ENCODE results near the gene FASTKD2. TPM values are rescaled to one million over a fixed set of nuclear protein-coding genes. Genes with fewer than 3 reads are reported as not detected.

Gene FASTKD2
- total RNA-seq (32.1 TPM), polyA plus RNA-seq (ENCODE audit: insufficient read depth in 1 of 8, insufficient read length in 8 of 8, low replicate concordance in 1 of 8) (10 to 100 TPM; 17.3 to 25.7 (median 22.2) TPM)
- long read RNA-seq, donor 1, partial matches to known transcripts, result 0 of 1 reads
- long read RNA-seq, donor 1, other reads (novel, unspliced or antisense), result 0 of 1 reads
- long read RNA-seq, donor 2, result 0 reads
- long read RNA-seq, donor 3, transcript FASTKD2-201 (12 exons, 3,188 nt), result major isoform, 7 of 16 reads
- long read RNA-seq, donor 3, partial matches to known transcripts, result 8 of 16 reads
- long read RNA-seq, donor 3, other reads (novel, unspliced or antisense), result 0 of 16 reads
- long read RNA-seq, donor 4, partial matches to known transcripts, result 0 of 1 reads
- long read RNA-seq, donor 4, other reads (novel, unspliced or antisense), result 0 of 1 reads
- long read RNA-seq, donor 5, transcript FASTKD2-201 (12 exons, 3,188 nt), result major isoform, 8 of 15 reads
- long read RNA-seq, donor 5, partial matches to known transcripts, result 5 of 15 reads
- long read RNA-seq, donor 5, other reads (novel, unspliced or antisense), result 0 of 15 reads
- long read RNA-seq, donor 6, partial matches to known transcripts, result 24 of 30 reads
- long read RNA-seq, donor 6, other reads (novel, unspliced or antisense), result 0 of 30 reads
- long read RNA-seq, donor 7, transcript FASTKD2-201 (12 exons, 3,188 nt), result major isoform, 5 of 16 reads
- long read RNA-seq, donor 7, partial matches to known transcripts, result 7 of 16 reads
- long read RNA-seq, donor 7, other reads (novel, unspliced or antisense), result 0 of 16 reads
- long read RNA-seq, donor 8, partial matches to known transcripts, result 0 of 3 reads
- long read RNA-seq, donor 8, other reads (novel, unspliced or antisense), result 0 of 3 reads
- long read RNA-seq, donor 9, partial matches to known transcripts, result 0 of 4 reads
- long read RNA-seq, donor 9, other reads (novel, unspliced or antisense), result 0 of 4 reads
- long read RNA-seq, donor 10, transcript FASTKD2-201 (12 exons, 3,188 nt), result major isoform, 5 of 13 reads
- long read RNA-seq, donor 10, partial matches to known transcripts, result 5 of 13 reads
- long read RNA-seq, donor 10, other reads (novel, unspliced or antisense), result 0 of 13 reads
- long read RNA-seq, donor 11, partial matches to known transcripts, result 8 of 15 reads
- long read RNA-seq, donor 11, other reads (novel, unspliced or antisense), result 0 of 15 reads

GRCh38 chr2:206765242-206766056 is at the start of gene FASTKD2, which contains the start of gene MDH1B:
TSS of gene FASTKD2 (plus strand) at chr2:206765606. CDS start at chr2:206766694, 1,088 bp downstream.
TSS of gene MDH1B (minus strand) at chr2:206765328. CDS start at chr2:206765271, 57 bp downstream.
- DNase-seq, result peak; percentile 98
- no peaks in the 10 kb centered on the region for H3K27me3 ChIP-seq (ENCODE audit: control insufficient read depth, insufficient read depth, low read length)

DNA sequence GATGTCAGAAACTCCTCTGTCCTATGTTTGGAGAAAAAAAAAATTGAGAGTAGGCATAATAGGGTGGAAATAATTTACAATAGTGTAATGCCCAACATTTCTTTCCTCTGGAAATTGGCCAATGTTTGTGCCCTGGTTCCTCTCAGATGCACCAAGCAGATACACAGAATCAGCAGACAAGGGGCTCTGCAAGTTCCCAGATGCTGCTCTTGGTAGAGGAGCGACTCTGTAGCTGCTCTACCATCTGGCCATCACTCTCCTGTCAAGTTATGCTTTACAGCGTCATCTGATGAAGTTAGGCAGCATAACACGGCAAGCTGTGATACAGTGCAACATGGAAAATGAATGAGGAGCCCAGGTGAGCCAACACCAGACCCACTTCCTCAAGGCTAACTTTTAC is 48.8 kb upstream of the FASTKD2 start:
- WGBS (ENCODE audit: insufficient coverage), result 77% methylated on average over 3 of the region's 3 CpGs
- Histone ChIP-seq H3K4me3 (ENCODE audit: low read length) (no peak overlapping the region), H3K27me3 (ENCODE audit: control insufficient read depth, insufficient read depth, low read length) (no peaks in the 10 kb centered on the region)

More at GRCh38 chr2:206765242-206766056, at the start of gene FASTKD2, which contains the start of gene MDH1B:
- Histone ChIP-seq H3K4me1 (ENCODE audit: control insufficient read depth, insufficient read depth, low read length) (peaks cover 4% of the 10 kb centered on the region), H3K9me3 (replicated peaks; ENCODE audit: control insufficient read depth, low read depth, low read length) (no peaks in the 10 kb centered on the region), H3K27ac (ENCODE audit: low read length) (peak within 1 kb of the TSS; percentile 79), H3K4me3 (ENCODE audit: low read length) (peak within 1 kb of the TSS; percentile 64), H3K36me3 (ENCODE audit: control insufficient read depth, insufficient read depth, low read length) (peaks cover 6% of the 10 kb centered on the region)
- under 1% methylated on average over 43 of the region's 46 CpGs for WGBS (ENCODE audit: insufficient coverage)

DNA sequence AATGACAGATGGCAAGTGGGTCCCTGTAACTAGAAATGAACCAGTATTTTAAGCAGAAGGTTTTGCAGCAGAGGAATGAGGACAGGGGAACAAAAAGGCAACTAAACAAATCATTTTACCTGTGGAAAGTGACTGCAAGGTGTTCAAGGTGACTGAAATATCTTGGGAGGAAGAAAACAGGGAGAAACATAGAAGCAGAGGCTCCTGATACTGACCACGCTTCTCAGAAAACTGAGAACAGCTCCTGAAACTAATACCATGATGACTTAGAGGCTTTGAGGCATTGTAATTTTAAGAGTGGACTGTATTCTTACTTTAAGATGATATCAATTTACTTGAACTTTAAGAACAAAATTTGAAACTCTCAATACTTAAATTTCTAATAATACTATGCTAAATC is 47.1 kb upstream of the FASTKD2 start, which contains the start of gene DYTN:
TSS of gene DYTN (minus strand) at position 101 of the 400 bp plus-strand sequence. CDS start 117 bp downstream, outside the sequence.
- no CpG with 5 or more reads among the region's 1 CpG for WGBS (ENCODE audit: insufficient coverage)
- H3K4me1 ChIP-seq (ENCODE audit: control insufficient read depth, insufficient read depth, low read length), result no peaks in the 10 kb centered on the region
- no peak within 1 kb of the TSS for H3K27ac ChIP-seq (ENCODE audit: low read length)
- no peaks in the 10 kb centered on the region for H3K27me3 ChIP-seq (ENCODE audit: control insufficient read depth, insufficient read depth, low read length)
- no peaks in the 10 kb centered on the region for H3K36me3 ChIP-seq (ENCODE audit: control insufficient read depth, insufficient read depth, low read length)
- no peak for DNase-seq
- no peak within 1 kb of the TSS for H3K4me3 ChIP-seq (ENCODE audit: low read length)
- no peaks in the 10 kb centered on the region for H3K9me3 ChIP-seq (replicated peaks; ENCODE audit: control insufficient read depth, low read depth, low read length)

More for the DNA sequence above, 48.8 kb upstream of the FASTKD2 start:
- Histone ChIP-seq H3K4me1 (ENCODE audit: control insufficient read depth, insufficient read depth, low read length) (no peaks in the 10 kb centered on the region), H3K27ac (ENCODE audit: low read length) (no peak overlapping the region), H3K36me3 (ENCODE audit: control insufficient read depth, insufficient read depth, low read length) (no peaks in the 10 kb centered on the region), H3K9me3 (replicated peaks; ENCODE audit: control insufficient read depth, low read depth, low read length) (no peaks in the 10 kb centered on the region)
- DNase-seq, result no peak

DNA sequence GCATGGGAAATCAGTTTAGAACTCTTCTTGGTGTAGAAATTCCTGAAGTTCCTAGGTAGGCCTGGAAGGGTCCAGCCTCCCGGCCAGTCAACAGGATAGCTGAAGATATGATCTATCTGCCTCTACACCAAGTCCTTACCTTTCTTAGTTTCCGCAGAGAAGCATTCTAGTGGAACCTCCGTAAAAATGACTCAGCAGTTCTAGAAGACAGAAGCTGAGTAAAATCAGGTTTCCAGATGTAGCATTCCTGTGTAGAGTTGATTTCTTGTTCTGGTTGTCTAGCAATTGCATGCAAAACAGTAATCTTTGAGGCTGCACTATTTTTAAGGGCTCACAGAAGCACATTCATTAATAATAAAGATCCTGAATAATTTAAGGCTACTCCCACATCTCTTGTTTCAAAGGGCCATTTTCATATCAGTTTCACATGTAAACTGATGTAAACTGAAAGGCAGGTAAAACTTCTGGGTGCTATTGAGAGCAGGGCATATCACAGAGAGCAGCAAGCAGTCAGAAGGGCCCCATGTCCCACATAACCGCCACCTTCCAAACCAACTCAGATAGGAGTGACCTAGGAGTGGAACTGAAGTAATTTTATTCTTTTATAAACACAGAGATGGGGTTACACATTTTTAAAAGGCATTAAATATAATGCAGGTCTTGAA is 44.0 kb upstream of the FASTKD2 start:
- Histone ChIP-seq H3K36me3 (ENCODE audit: control insufficient read depth, insufficient read depth, low read length) (no peaks in the 10 kb centered on the region), H3K27ac (ENCODE audit: low read length) (no peak overlapping the region), H3K4me1 (ENCODE audit: control insufficient read depth, insufficient read depth, low read length) (no peaks in the 10 kb centered on the region), H3K27me3 (ENCODE audit: control insufficient read depth, insufficient read depth, low read length) (no peaks in the 10 kb centered on the region), H3K9me3 (replicated peaks; ENCODE audit: control insufficient read depth, low read depth, low read length) (no peaks in the 10 kb centered on the region), H3K4me3 (ENCODE audit: low read length) (no peak overlapping the region)
- no peak for DNase-seq
- no CpG with 5 or more reads among the region's 4 CpGs for WGBS (ENCODE audit: insufficient coverage)

- Histone ChIP-seq H3K27me3 (ENCODE audit: control insufficient read depth, insufficient read depth, low read length) (no peaks in the 10 kb centered on the region), H3K4me1 (ENCODE audit: control insufficient read depth, insufficient read depth, low read length) (no peaks in the 10 kb centered on the region), H3K36me3 (ENCODE audit: control insufficient read depth, insufficient read depth, low read length) (no peaks in the 10 kb centered on the region), H3K27ac (ENCODE audit: low read length) (no peak overlapping the region), H3K4me3 (ENCODE audit: low read length) (no peak overlapping the region), H3K9me3 (replicated peaks; ENCODE audit: control insufficient read depth, low read depth, low read length) (no peaks in the 10 kb centered on the region)
- WGBS (ENCODE audit: insufficient coverage), result no CpG with 5 or more reads among the region's 1 CpG
- DNase-seq, result no peak
These were observed 42.1 kb upstream of the FASTKD2 start for GRCh38 chr2:206723288-206723687.

GRCh38 chr2:206727287-206727686 is 38.1 kb upstream of the FASTKD2 start:
- H3K9me3 ChIP-seq (replicated peaks; ENCODE audit: control insufficient read depth, low read depth, low read length), result no peaks in the 10 kb centered on the region
- no peaks in the 10 kb centered on the region for H3K36me3 ChIP-seq (ENCODE audit: control insufficient read depth, insufficient read depth, low read length)
- no peaks in the 10 kb centered on the region for H3K27me3 ChIP-seq (ENCODE audit: control insufficient read depth, insufficient read depth, low read length)
- H3K4me1 ChIP-seq (ENCODE audit: control insufficient read depth, insufficient read depth, low read length), result no peaks in the 10 kb centered on the region
- H3K27ac ChIP-seq (ENCODE audit: low read length), result no peak overlapping the region
- no peak for DNase-seq
- 89% methylated on average over 1 of the region's 2 CpGs for WGBS (ENCODE audit: insufficient coverage)
- H3K4me3 ChIP-seq (ENCODE audit: low read length), result no peak overlapping the region

DNA sequence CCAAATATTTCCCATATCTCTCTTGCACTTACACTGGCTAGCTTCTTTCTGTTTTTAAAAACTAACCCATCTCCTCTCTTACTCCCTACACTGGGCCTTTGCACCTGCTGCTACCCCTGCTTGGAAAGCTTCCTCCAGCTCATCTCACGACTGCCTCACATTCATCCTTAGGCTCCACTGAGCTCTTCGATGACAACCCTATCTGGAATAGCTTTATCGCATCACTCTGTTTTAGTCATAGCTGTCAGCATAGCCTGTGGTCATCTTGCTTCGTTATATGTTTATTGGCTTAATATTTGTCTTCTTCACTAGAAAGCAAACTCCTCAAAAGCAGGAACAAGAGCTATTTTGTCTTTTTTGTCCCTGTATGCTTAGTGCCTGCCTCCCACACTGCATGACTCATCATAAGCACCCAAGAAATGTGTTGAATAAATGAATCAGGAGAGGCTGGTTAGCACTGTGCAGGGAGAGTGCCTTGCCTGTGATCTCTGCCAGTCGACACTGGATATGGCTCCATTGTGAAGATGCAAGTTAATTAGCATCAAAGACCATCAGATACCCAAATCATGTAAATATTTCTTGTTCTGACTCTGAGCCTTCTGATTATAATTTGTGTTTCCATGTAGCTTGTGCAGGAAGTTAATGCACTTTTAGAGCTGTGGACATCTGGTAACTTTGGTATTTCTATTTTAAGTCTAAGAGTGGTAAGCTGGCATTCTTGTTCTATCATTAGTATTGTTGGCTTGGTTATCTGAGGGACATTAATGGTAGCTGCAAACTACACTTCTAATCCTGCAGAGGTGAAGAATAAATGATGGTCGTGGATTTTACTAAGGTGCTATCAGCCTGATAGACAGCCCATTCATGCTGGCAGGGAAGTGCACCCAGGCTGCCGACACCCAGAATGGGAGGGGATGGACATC is 36.9 kb upstream of the FASTKD2 start:
- no peaks in the 10 kb centered on the region for H3K36me3 ChIP-seq (ENCODE audit: control insufficient read depth, insufficient read depth, low read length)
- no peaks in the 10 kb centered on the region for H3K4me1 ChIP-seq (ENCODE audit: control insufficient read depth, insufficient read depth, low read length)
- no peaks in the 10 kb centered on the region for H3K27me3 ChIP-seq (ENCODE audit: control insufficient read depth, insufficient read depth, low read length)
- H3K27ac ChIP-seq (ENCODE audit: low read length), result no peak overlapping the region
- WGBS (ENCODE audit: insufficient coverage), result 85% methylated on average over 4 of the region's 7 CpGs
- DNase-seq, result no peak
- H3K9me3 ChIP-seq (replicated peaks; ENCODE audit: control insufficient read depth, low read depth, low read length), result no peaks in the 10 kb centered on the region
- H3K4me3 ChIP-seq (ENCODE audit: low read length), result no peak overlapping the region

DNA sequence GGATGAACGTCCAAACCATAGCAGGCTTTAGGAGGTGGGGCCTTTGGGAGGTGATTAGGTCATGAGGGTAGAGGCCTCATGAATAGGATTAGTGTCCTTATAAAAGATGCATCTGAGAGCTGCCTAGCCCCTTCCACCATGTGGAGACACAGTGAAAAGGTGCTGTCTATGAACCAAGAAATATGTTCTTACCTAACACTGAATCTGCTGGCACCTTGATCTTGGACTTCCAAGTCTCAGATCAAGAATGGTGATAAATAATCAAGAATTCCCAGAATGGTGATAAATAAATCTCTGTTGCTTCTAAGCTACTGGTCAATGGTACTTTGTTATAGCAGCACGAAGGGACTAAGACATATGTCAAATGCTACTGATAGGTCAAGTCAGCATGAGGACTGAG is 32.1 kb upstream of the FASTKD2 start:
- no peaks in the 10 kb centered on the region for H3K36me3 ChIP-seq (ENCODE audit: control insufficient read depth, insufficient read depth, low read length)
- no peaks in the 10 kb centered on the region for H3K27me3 ChIP-seq (ENCODE audit: control insufficient read depth, insufficient read depth, low read length)
- no peaks in the 10 kb centered on the region for H3K9me3 ChIP-seq (replicated peaks; ENCODE audit: control insufficient read depth, low read depth, low read length)
- DNase-seq, result no peak
- H3K4me3 ChIP-seq (ENCODE audit: low read length), result no peak overlapping the region
- no peak overlapping the region for H3K27ac ChIP-seq (ENCODE audit: low read length)
- H3K4me1 ChIP-seq (ENCODE audit: control insufficient read depth, insufficient read depth, low read length), result no peaks in the 10 kb centered on the region
- 64% methylated on average over 2 of the region's 2 CpGs for WGBS (ENCODE audit: insufficient coverage)
